ENCODE results near the gene PRPF6. TPM values are rescaled to one million over a fixed set of nuclear protein-coding genes. Genes with fewer than 3 reads are reported as not detected.

Gene PRPF6
- total and polyA plus RNA-seq, 2 donors (not counting 3 experiments of a cell fraction or from before 2014, with no cell fraction given) = 35.3 to 67.4 TPM

GRCh38 chr20:63931735-63932134, 49.2 kb upstream of the PRPF6 start:
- CTCF ChIA-PET = interaction anchor here (1.2 kb wide), 1 partner anchor 13 kb away, joined by 3 read pairs; no protein-coding TSS in a partner anchor

More at GRCh38 chr20:63931735-63932134, 49.2 kb upstream of the PRPF6 start:
- FAIRE-seq (no peak), DNase-seq (ENCODE audit: low read depth, low spot score) (no peak)
- no TSS peak for BruUV-seq (replicated peaks)
- no peaks in the 10 kb centered on the region for H3K9me3 ChIP-seq (replicated peaks; ENCODE audit: control insufficient read depth, insufficient read depth, low read length)
- H3K4me2 ChIP-seq (ENCODE audit: insufficient read depth, low read length) = no peak overlapping the region
- peaks cover 41% of the 10 kb centered on the region for H3K79me2 ChIP-seq (ENCODE audit: control insufficient read depth, insufficient read depth, low read length)
- H3K27me3 ChIP-seq (ENCODE audit: control insufficient read depth in 2 of 2, insufficient read depth in 2 of 2, low read length in 2 of 2) = no peaks in the 10 kb centered on the region
- H3K36me3 ChIP-seq (ENCODE audit: control insufficient read depth in 2 of 2, extremely low read depth in 1 of 2, insufficient read depth in 2 of 2, low read length in 2 of 2) = peaks cover 7 to 55% of the 10 kb centered on the region in 2 experiments
- peaks cover 3% of the 10 kb centered on the region for H4K20me1 ChIP-seq (replicated peaks; ENCODE audit: control insufficient read depth, extremely low read depth, insufficient read depth, low read length)
- H3K9ac ChIP-seq (replicated peaks; ENCODE audit: extremely low read depth, insufficient read depth, low read length) = no peak overlapping the region
- dilution Hi-C loops (cut with MboI; ENCODE audit: extremely low pct_ligation_motif_present, low sequenced_read_pairs) (no loop called here), intact Hi-C loops (cut with micrococcal nuclease) (no loop called here)
- H3K4me3 ChIP-seq (replicated peaks in 1 of 3; ENCODE audit: insufficient read depth in 1 of 3, low read depth in 1 of 3, low read length in 3 of 3) = no peak overlapping the region
- POLR2A ChIA-PET = no interaction called here
- TF ChIP-seq MYC (IDR thresholded peaks at IDR 0.05; ENCODE audit: low read depth, low read length) = no peak
- TF ChIP-seq JUN (IDR thresholded peaks at IDR 0.05; ENCODE audit: borderline replicate concordance, insufficient read depth, insufficient read length, low read depth) = no peak
- no peak for TF ChIP-seq EZH2 (IDR thresholded peaks at IDR 0.05; ENCODE audit: borderline replicate concordance, low read depth, low read length, severe bottlenecking)
- TF ChIP-seq MAX (IDR thresholded peaks at IDR 0.05; ENCODE audit: insufficient read depth, insufficient read length) = no peak
- no peak for TF ChIP-seq POLR2AphosphoS5 (IDR thresholded peaks at IDR 0.05; ENCODE audit: insufficient read depth, low read depth, low read length)
- TF ChIP-seq POLR2A (IDR thresholded peaks at IDR 0.05; ENCODE audit: low read depth, low read length) = no peak
- TF ChIP-seq CTCF (IDR thresholded peaks at IDR 0.05; ENCODE audit: extremely low read depth in 1 of 2, insufficient read depth in 1 of 2, low read depth in 1 of 2, low read length in 2 of 2) = no peak
- TF ChIP-seq FOS (IDR thresholded peaks at IDR 0.05; ENCODE audit: borderline replicate concordance, insufficient read depth, low read length) = no peak
- TF ChIP-seq GATA2 (IDR thresholded peaks at IDR 0.05; ENCODE audit: insufficient read depth, insufficient read length, low read depth, low read length) = no peak
- H3K4me1 ChIP-seq (ENCODE audit: control insufficient read depth, extremely low read depth, insufficient read depth, low read length) = no peaks in the 10 kb centered on the region
- no peak overlapping the region for H3K27ac ChIP-seq (ENCODE audit: insufficient read depth, low read depth, low read length)
- H3K9me1 ChIP-seq (replicated peaks; ENCODE audit: control insufficient read depth, extremely low read depth, insufficient read depth, low read length) = no peaks in the 10 kb centered on the region
- H2AFZ ChIP-seq (ENCODE audit: low read depth, low read length) = no peak overlapping the region
